ENCODE results near the gene CMTM4.
"Not testable (repeated sequence)": the region's sequence is repeated elsewhere in the genome, so short reads cannot be mapped to it uniquely, and the experiment has no call there.

The CMTM4 gene

GRCh38 chr16:66611911-66612310, 84.6 kb downstream of the CMTM4 start:
- not testable (repeated sequence) for DNase-seq

GRCh38 chr16:66610111-66610820, 86.3 kb downstream of the CMTM4 start:
- DNase-seq, result no peak

GRCh38 chr16:66609139-66609510, 87.4 kb downstream of the CMTM4 start:
- DNase-seq, result no peak

GRCh38 chr16:66608241-66609138, 88.1 kb downstream of the CMTM4 start:
- DNase-seq, result peak; percentile 4 to 48

GRCh38 chr16:66605979-66606751, 90.4 kb downstream of the CMTM4 start:
- no peak for DNase-seq

GRCh38 chr16:66605177-66605978, 91.2 kb downstream of the CMTM4 start:
- no peak for DNase-seq

- DNase-seq, result no peak
Observed at GRCh38 chr16:66604376-66605176, 92.0 kb downstream of the CMTM4 start, which contains the start of gene CMTM3. TSS of gene CMTM3 (plus strand) at chr16:66604704. CDS start at chr16:66604806, 102 bp downstream.

GRCh38 chr16:66603537-66604375, 92.8 kb downstream of the CMTM4 start:
- DNase-seq, result no peak

GRCh38 chr16:66601471-66601870, 95.1 kb downstream of the CMTM4 start:
- DNase-seq, result no peak

- no peak for DNase-seq
Observed at GRCh38 chr16:66600477-66600876, 96.1 kb downstream of the CMTM4 start.

- DNase-seq, result no peak
Observed at GRCh38 chr16:66599726-66600125, 96.8 kb downstream of the CMTM4 start.

GRCh38 chr16:66598111-66598510, 98.4 kb downstream of the CMTM4 start:
- DNase-seq, result no peak

GRCh38 chr16:66596986-66597848, 99.3 kb downstream of the CMTM4 start:
- no peak for DNase-seq

- DNase-seq, result not testable (repeated sequence)
Observed at GRCh38 chr16:66596559-66596958, 100.0 kb downstream of the CMTM4 start.

- DNase-seq, result no peak
Observed at GRCh38 chr16:66594739-66595138, 101.8 kb downstream of the CMTM4 start.

GRCh38 chr16:66592814-66593213, 103.7 kb downstream of the CMTM4 start:
- no peak for DNase-seq

GRCh38 chr16:66592241-66592640, 104.3 kb downstream of the CMTM4 start:
- no peak for DNase-seq

GRCh38 chr16:66591018-66591417, 105.5 kb downstream of the CMTM4 start:
- DNase-seq, result no peak

GRCh38 chr16:66590322-66590721, 106.2 kb downstream of the CMTM4 start:
- DNase-seq, result no peak
